ENCODE measurements around the gene SFT2D3. TPM values are rescaled to one million over a fixed set of nuclear protein-coding genes. Genes with fewer than 3 reads are reported as not detected.

Gene SFT2D3
- total and polyA plus RNA-seq, 9 donors: 5.1 to 9.8 (median 6.9) TPM

DNA sequence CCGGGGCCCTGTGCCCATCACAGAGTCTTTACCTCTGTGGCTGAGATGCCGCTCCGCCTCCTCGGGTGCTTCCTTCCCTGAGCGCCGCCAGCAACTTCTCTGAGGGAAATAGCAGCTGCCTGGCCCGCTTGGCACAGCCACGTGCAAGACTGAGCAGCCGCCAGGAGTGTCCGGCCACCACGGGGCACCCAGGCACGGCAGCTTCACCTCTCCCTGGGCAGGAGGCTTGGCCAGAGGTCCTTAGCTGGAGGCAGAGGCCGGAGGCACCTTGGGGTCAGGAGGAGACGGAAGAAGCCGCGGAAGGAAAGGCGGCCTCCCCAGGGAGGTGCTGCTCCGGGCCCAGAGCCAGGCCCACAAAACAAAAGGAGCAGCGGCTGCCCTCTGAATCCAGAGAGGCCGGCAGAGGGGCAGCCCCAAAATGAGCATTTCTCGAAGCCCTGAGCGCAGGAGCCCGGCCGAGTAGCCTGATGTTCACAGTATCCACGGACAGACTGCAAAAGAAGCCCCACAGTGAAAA lies 20.0 kb upstream of the SFT2D3 start:
- Histone ChIP-seq H3K36me3 (no peaks in the 10 kb centered on the region), H3K4me1 (ENCODE audit: insufficient read depth) (peaks cover 11% of the 10 kb centered on the region), H3K27me3 (no peaks in the 10 kb centered on the region), H3K9me3 (no peaks in the 10 kb centered on the region), H3K4me3 (peak overlapping the region; percentile 8), H3K27ac (no peak overlapping the region)
- intact Hi-C loops (cut with DNase I): no loop called here
- 3 to 12% (median 11%) methylated on average over 16 to 25 of the region's 25 CpGs for WGBS, 3 donors
- TF ChIP-seq POLR2A (IDR thresholded peaks at IDR 0.05): no peak
- no peak for TF ChIP-seq EP300 (IDR thresholded peaks at IDR 0.05)
- TF ChIP-seq, protein P1, sequence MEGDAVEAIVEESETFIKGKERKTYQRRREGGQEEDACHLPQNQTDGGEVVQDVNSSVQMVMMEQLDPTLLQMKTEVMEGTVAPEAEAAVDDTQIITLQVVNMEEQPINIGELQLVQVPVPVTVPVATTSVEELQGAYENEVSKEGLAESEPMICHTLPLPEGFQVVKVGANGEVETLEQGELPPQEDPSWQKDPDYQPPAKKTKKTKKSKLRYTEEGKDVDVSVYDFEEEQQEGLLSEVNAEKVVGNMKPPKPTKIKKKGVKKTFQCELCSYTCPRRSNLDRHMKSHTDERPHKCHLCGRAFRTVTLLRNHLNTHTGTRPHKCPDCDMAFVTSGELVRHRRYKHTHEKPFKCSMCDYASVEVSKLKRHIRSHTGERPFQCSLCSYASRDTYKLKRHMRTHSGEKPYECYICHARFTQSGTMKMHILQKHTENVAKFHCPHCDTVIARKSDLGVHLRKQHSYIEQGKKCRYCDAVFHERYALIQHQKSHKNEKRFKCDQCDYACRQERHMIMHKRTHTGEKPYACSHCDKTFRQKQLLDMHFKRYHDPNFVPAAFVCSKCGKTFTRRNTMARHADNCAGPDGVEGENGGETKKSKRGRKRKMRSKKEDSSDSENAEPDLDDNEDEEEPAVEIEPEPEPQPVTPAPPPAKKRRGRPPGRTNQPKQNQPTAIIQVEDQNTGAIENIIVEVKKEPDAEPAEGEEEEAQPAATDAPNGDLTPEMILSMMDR (IDR thresholded peaks at IDR 0.05): no peak
- peak in 1 of 5 donors; percentile 69 for DNase-seq

DNA sequence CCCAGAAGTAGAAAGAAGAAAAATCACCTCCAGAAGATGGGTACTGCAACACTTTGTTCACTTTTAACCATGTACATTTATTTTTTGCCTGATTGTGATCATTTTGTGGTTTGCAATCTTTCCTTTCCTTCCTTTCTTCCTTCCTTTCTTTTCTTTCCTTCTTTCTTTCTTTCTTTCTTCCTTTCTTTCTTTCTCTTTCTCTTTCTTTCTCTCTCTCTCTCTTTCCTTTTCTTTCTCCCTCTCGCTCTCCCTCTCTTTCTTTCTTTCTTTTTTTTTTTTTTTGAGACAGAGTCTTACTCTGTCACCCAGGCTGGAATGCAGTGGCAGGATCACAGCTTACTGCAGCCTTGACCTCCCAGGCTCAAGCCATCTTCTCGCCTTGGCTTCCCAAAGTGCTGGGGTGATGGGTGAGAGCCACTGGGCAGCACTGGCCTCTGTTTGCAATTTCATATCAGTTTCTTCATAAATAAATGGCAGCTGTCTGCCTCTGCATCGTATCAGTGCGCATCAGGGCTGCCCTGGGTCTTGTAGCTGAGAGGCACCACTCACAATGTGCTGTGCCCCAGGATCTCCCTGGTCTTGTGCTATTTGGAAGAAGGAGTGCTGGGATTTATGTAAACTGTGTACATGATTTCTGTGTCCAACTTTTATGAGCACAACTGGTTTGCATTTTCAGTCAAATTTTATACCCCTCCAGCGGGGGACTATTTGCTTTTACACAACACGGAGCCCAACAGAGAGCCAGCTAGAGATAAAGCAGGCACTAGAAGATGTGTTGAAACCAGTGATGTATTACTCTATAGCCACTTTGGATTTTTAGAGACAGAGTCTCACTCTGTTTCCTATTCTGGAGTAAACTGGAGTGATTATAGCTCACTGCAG lies 19.1 kb upstream of the SFT2D3 start:
- Histone ChIP-seq H3K4me1 (ENCODE audit: insufficient read depth) (peaks cover 11% of the 10 kb centered on the region), H3K9me3 (no peaks in the 10 kb centered on the region), H3K27ac (no peak overlapping the region), H3K4me3 (no peak overlapping the region), H3K27me3 (no peaks in the 10 kb centered on the region), H3K36me3 (no peaks in the 10 kb centered on the region)
- no peak for DNase-seq
- TF ChIP-seq, protein P1 (IDR thresholded peaks at IDR 0.05): no peak
- TF ChIP-seq POLR2A (IDR thresholded peaks at IDR 0.05) (no peak), EP300 (IDR thresholded peaks at IDR 0.05) (no peak)
- WGBS, 3 donors: 48 to 67% (median 60%) methylated on average over 6 of the region's 6 CpGs
- intact Hi-C loops (cut with DNase I): no loop called here

DNA sequence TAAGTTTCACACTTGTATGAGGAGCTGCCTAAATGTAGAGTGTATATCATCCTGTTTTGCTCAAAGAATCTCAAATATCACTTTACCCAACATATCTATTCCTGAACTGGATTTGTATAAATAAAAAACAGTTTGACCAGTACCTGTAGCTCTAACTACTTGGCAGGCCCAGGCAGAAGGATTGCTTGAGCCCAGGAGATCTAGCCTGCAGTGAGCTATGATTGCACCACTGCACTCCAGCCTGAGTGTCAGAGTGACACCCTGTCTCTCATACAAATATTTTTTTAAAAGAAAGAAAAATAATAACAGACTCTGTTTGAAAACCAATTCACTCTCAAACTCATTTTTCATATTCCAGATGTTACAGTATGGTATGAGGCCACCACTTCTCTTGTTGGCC lies 18.2 kb upstream of the SFT2D3 start:
- no peak for DNase-seq
- intact Hi-C loops (cut with DNase I): no loop called here
- Histone ChIP-seq H3K9me3 (no peaks in the 10 kb centered on the region), H3K27me3 (no peaks in the 10 kb centered on the region), H3K36me3 (no peaks in the 10 kb centered on the region), H3K4me3 (no peak overlapping the region), H3K27ac (no peak overlapping the region), H3K4me1 (ENCODE audit: insufficient read depth) (peaks cover 11% of the 10 kb centered on the region)
- no peak for TF ChIP-seq EP300 (IDR thresholded peaks at IDR 0.05)
- TF ChIP-seq, protein P1 (IDR thresholded peaks at IDR 0.05): no peak
- TF ChIP-seq POLR2A (IDR thresholded peaks at IDR 0.05): no peak

DNA sequence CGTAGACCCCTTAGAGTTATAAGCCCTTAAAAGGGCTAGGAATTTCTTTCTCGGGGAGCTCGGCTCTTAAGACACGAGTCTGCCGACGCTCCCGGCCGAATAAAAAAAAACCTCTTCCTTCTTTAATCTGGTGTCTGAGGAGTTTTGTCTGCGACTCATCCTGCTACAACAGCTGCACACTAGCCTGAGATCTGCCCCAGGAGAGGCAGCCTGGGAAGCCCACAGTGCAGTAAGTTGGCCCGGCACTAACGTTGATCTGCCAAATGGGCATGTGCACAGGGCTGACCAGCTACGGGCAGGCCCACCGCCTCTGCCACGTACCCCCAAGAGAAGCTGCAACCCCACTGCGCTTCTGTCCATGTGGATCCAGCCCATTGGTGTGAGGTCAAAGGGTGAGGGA lies 17.5 kb upstream of the SFT2D3 start:
- H3K4me1 ChIP-seq (ENCODE audit: insufficient read depth): peaks cover 11% of the 10 kb centered on the region
- TF ChIP-seq EP300 (IDR thresholded peaks at IDR 0.05) (no peak), POLR2A (IDR thresholded peaks at IDR 0.05) (no peak)
- TF ChIP-seq, protein P1 (IDR thresholded peaks at IDR 0.05): no peak
- DNase-seq: peak in 1 of 5 donors; percentile 52
- no peak overlapping the region for H3K27ac ChIP-seq
- no peaks in the 10 kb centered on the region for H3K9me3 ChIP-seq
- no peaks in the 10 kb centered on the region for H3K27me3 ChIP-seq
- 7 to 19% (median 8%) methylated on average over 15 of the region's 15 CpGs for WGBS, 3 donors
- intact Hi-C loops (cut with DNase I): no loop called here
- no peak overlapping the region for H3K4me3 ChIP-seq
- no peaks in the 10 kb centered on the region for H3K36me3 ChIP-seq

All from ovary (tissue), 9 donors.